ENCODE results near the gene DNHD1. TPM values are rescaled to one million over a fixed set of nuclear protein-coding genes. Genes with fewer than 3 reads are reported as not detected.

The DNHD1 gene
- polyA plus RNA-seq, 3 donors, result 0.24 to 21.0 (median 0.59) TPM

DNA sequence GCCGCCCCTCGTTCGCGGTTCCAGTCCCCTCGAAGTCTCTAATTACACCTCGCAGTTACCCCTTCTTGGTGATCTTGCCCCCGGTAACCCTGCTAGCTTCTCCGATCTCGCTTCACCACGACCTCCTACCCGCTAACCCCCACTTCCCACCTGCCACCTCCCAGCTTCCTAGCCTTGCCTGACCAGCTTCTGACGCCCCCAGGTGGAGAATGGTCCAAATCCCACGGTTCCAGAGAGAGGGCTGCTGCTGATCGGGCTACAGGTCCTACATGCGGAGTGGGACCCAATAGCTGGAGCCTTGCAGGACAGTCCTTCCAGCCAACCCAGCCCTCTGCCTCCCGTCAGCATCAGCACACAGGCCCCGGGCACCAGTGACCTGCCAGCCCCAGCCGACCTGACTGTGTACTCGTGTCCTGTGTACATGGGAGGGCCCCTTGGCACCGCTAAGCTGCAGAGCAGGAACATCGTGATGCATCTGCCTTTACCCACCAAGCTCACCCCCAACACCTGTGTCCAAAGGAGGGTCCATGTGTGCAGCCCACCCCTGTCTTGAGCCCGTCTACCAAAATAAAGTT, 74.4 kb downstream of the DNHD1 start:
- H3K4me3 Mint-ChIP-seq, result no peak overlapping the region
- Histone ChIP-seq H3K4me1 (ENCODE audit: control insufficient read depth in 1 of 2, insufficient read depth in 2 of 2, low read length in 2 of 2) (no peaks in the 10 kb centered on the region), H3K9me3 (replicated peaks in 1 of 2; ENCODE audit: control insufficient read depth in 1 of 2, insufficient read depth in 1 of 2, low read length in 2 of 2) (peaks cover 0 to 9% of the 10 kb centered on the region in 2 donors), H3K27ac (ENCODE audit: low read depth in 1 of 2, low read length in 2 of 2) (no peak overlapping the region), H2AFZ (ENCODE audit: insufficient read depth, low read depth, low read length, poor library complexity, severe bottlenecking) (no peak overlapping the region), H3K36me3 (replicated peaks in 1 of 2; ENCODE audit: control insufficient read depth in 1 of 2, insufficient read depth in 2 of 2, low read length in 2 of 2) (no peaks in the 10 kb centered on the region), H3K4me3 (replicated peaks in 1 of 3; ENCODE audit: low read depth in 2 of 3, low read length in 3 of 3) (no peak overlapping the region), H3K79me2 (ENCODE audit: insufficient read depth, low read length) (no peaks in the 10 kb centered on the region), H3K27me3 (ENCODE audit: control insufficient read depth in 2 of 2, insufficient read depth in 2 of 2, low read length in 2 of 2) (peaks cover 0 to 4% of the 10 kb centered on the region in 2 donors), H3K9ac (ENCODE audit: insufficient read depth, low read length, poor library complexity, severe bottlenecking) (no peak overlapping the region), H3K4me2 (replicated peaks; ENCODE audit: extremely low read depth, low read length, poor library complexity, severe bottlenecking) (no peak overlapping the region), H4K20me1 (ENCODE audit: insufficient read depth, low read length) (no peaks in the 10 kb centered on the region)
- TF ChIP-seq, protein P1, sequence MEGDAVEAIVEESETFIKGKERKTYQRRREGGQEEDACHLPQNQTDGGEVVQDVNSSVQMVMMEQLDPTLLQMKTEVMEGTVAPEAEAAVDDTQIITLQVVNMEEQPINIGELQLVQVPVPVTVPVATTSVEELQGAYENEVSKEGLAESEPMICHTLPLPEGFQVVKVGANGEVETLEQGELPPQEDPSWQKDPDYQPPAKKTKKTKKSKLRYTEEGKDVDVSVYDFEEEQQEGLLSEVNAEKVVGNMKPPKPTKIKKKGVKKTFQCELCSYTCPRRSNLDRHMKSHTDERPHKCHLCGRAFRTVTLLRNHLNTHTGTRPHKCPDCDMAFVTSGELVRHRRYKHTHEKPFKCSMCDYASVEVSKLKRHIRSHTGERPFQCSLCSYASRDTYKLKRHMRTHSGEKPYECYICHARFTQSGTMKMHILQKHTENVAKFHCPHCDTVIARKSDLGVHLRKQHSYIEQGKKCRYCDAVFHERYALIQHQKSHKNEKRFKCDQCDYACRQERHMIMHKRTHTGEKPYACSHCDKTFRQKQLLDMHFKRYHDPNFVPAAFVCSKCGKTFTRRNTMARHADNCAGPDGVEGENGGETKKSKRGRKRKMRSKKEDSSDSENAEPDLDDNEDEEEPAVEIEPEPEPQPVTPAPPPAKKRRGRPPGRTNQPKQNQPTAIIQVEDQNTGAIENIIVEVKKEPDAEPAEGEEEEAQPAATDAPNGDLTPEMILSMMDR (IDR thresholded peaks at IDR 0.05), result no peak
- peaks cover 0 to 15% (median 7%) of the 10 kb centered on the region in 7 donors for H3K9me3 Mint-ChIP-seq
- H3K4me1 Mint-ChIP-seq, result peaks cover 9% of the 10 kb centered on the region
- 93% methylated on average over 14 of the region's 22 CpGs for WGBS (ENCODE audit: insufficient coverage)
- peaks cover 10 to 30% of the 10 kb centered on the region in 2 donors for H3K36me3 Mint-ChIP-seq
- H3K27ac Mint-ChIP-seq, result no peak overlapping the region
- peaks cover 0 to 13% (median 12%) of the 10 kb centered on the region in 3 donors for H3K27me3 Mint-ChIP-seq (ENCODE audit: low read depth in 3 of 3)
- intact Hi-C loops (cut with micrococcal nuclease), result no loop called here
- no peak for DNase-seq

DNA sequence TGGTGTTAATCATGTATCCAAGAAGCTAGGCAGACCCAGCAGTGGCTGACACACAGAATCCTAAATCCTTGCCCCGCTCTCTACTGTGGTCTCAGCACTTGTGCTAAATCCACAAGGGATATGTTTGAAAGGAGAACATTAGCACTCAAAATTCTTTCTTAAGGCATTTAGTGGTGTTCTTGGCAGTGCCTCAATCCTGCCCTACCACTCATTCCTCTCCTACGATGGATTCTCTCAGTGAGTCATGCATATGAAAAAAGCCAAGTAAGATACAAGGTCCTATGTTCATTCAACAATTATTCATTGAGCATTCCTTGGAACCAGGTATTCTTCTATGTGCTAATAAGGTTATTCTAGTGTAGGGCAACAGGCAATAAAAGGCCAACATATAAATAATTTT, 75.1 kb downstream of the DNHD1 start:
- Histone ChIP-seq H3K9me3 (replicated peaks in 1 of 2; ENCODE audit: control insufficient read depth in 1 of 2, insufficient read depth in 1 of 2, low read length in 2 of 2) (peaks cover 0 to 9% of the 10 kb centered on the region in 2 donors), H3K36me3 (replicated peaks in 1 of 2; ENCODE audit: control insufficient read depth in 1 of 2, insufficient read depth in 2 of 2, low read length in 2 of 2) (no peaks in the 10 kb centered on the region), H3K9ac (ENCODE audit: insufficient read depth, low read length, poor library complexity, severe bottlenecking) (no peak overlapping the region), H3K4me2 (replicated peaks; ENCODE audit: extremely low read depth, low read length, poor library complexity, severe bottlenecking) (no peak overlapping the region), H2AFZ (ENCODE audit: insufficient read depth, low read depth, low read length, poor library complexity, severe bottlenecking) (no peak overlapping the region), H3K79me2 (ENCODE audit: insufficient read depth, low read length) (no peaks in the 10 kb centered on the region), H3K4me3 (replicated peaks in 1 of 3; ENCODE audit: low read depth in 2 of 3, low read length in 3 of 3) (no peak overlapping the region), H3K27me3 (ENCODE audit: control insufficient read depth in 2 of 2, insufficient read depth in 2 of 2, low read length in 2 of 2) (peaks cover 0 to 4% of the 10 kb centered on the region in 2 donors), H4K20me1 (ENCODE audit: insufficient read depth, low read length) (no peaks in the 10 kb centered on the region), H3K27ac (ENCODE audit: low read depth in 1 of 2, low read length in 2 of 2) (no peak overlapping the region), H3K4me1 (ENCODE audit: control insufficient read depth in 1 of 2, insufficient read depth in 2 of 2, low read length in 2 of 2) (peaks cover 2 to 5% of the 10 kb centered on the region in 2 donors)
- no peak for DNase-seq
- Mint-ChIP-seq H3K4me3 (no peak overlapping the region), H3K27ac (no peak overlapping the region), H3K27me3 (ENCODE audit: low read depth in 3 of 3) (peaks cover 0 to 13% (median 12%) of the 10 kb centered on the region in 3 donors), H3K4me1 (peaks cover 15% of the 10 kb centered on the region), H3K36me3 (peaks cover 10 to 28% of the 10 kb centered on the region in 2 donors), H3K9me3 (peaks cover 0 to 15% (median 7%) of the 10 kb centered on the region in 7 donors)
- TF ChIP-seq, protein P1 (IDR thresholded peaks at IDR 0.05), result no peak
- WGBS (ENCODE audit: insufficient coverage), result no CpG with 5 or more reads among the region's 2 CpGs
- intact Hi-C loops (cut with micrococcal nuclease), result no loop called here
